Stimulated activated CD8-positive, alpha-beta memory T cell treated with anti-CD3 and anti-CD28 coated beads, Interleukin-12 subunit alpha, Interleukin-12 subunit beta, amount 100 ng/mL, for 4 hours (primary cell): ENCODE measurements around the gene KIAA1671.

Experiments
- DNase-seq: peaks from one replicate; pipeline ENCODE4 v3.0.0-alpha.2; 2020; ENCODE audit warnings: low read depth

The KIAA1671 gene

DNA sequence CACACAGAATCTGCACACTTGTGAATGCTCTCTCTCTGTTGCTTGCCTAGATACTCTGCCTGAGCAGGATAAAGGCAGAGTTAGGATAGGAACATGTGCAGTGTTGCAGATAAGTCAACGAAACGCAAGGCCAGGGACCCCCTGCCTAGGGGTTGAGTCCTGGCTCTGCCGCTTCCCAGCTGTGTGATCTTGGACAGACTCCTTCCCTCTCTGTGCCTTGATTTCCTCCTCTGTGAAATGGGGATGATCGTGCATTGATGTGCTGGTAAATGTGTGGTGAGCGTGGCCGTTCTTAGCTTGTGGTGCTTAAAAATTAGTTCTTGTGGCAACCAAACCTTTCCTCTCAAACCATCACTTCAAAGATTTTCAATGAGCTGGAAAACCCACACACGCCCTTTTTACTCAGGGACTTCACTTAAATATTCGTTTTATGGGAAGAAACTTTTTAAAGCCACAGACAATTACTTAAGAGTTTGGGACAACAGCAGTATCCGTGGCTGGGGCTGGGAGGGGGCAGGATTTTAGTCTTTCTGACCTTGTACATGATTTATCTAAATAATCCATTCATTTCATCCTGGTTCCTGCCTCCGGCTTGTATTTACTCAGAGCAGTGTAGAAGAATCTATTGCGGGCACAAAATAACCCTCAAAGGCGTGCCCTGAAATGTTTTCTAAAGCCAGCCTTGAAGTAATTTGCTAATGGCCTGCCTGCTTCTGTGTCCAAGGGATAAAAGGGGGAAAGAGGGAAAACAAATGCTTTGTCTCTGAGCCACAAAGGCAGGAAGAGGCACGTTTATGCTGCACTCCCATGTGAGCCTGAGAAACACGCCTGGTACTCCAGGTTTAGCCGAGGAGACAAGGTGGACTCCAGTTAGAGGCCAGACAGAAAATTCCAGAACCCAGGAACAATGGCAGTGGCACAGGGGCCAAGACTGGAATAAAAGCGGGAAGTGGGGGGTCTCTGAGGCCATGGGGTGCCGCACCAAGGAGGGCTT, 162.2 kb downstream of the KIAA1671 start:
- no peak for DNase-seq

GRCh38 chr22:25119609-25120008, 167.1 kb downstream of the KIAA1671 start:
- no peak for DNase-seq

DNA sequence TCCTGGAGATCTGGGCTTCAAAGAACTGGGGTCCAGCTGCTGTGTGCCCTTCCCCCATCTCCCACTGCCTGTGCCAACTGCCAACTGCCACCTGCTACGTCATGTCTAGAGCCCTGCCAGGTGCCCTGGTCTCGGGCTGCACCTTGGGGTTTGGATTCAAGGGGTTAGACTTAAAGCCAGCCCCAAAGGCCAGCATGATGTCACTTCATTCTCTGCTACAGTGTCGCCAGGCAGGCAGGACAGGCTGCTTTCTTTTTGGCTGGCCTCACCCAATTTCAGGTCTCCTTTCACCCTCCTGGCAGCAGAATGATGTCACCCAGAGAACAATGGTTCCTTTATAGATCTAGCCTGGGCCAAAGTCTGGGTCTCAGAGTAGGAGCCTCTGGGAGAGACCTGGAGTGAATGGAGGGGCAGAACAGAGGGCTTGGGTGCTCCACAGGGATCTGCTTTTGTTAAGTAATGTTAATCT, 167.6 kb downstream of the KIAA1671 start:
- DNase-seq = no peak

DNA sequence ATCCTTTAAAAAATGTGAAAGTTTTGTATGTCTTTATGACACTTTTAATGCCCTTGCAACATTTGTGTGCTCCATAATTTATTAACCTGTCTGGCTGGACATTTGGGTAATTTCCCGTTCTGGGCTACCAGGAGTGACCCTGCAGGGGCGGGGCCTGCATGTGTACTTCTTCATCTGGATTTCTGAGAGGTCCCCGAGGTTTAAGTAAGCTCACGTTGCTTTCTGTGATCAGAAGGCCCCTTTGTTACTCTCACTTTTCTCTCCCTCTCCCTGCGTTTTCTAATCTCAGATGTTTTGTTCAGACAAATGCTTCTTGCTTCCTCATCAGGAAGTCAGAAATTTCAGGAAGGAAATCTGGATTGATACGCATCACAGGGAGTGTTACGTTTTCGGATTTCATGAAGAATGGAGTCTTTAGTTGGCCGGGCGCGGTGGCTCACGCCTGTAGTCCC, 168.3 kb downstream of the KIAA1671 start:
- DNase-seq = no peak

GRCh38 chr22:25122136-25122764, 169.7 kb downstream of the KIAA1671 start:
- no peak for DNase-seq

DNA sequence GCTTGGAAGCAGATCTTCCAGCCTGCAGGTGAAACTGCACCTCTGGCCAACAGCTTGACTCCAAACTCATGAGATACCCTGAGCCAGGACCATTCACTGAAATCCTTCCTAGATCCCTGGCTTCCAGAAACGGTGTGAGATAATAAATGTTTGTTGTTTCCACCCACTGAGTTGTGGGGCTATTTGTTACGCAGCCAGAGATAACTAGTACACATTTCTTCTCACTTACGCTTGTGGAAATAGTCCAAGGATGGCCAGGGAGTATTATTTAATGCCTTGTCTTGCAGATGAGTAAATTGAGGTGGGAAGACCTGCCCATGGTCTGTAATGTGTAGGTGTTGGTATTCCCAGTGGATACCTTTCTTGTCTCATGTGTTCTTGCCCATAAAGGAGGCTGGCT, 171.2 kb downstream of the KIAA1671 start:
- no peak for DNase-seq

- no peak for DNase-seq
Measured at GRCh38 chr22:25125693-25126357, 173.3 kb downstream of the KIAA1671 start.

- DNase-seq = no peak
Measured at GRCh38 chr22:25126510-25126909, 174.0 kb downstream of the KIAA1671 start.

GRCh38 chr22:25127318-25127717, 174.8 kb downstream of the KIAA1671 start:
- DNase-seq = no peak

DNA sequence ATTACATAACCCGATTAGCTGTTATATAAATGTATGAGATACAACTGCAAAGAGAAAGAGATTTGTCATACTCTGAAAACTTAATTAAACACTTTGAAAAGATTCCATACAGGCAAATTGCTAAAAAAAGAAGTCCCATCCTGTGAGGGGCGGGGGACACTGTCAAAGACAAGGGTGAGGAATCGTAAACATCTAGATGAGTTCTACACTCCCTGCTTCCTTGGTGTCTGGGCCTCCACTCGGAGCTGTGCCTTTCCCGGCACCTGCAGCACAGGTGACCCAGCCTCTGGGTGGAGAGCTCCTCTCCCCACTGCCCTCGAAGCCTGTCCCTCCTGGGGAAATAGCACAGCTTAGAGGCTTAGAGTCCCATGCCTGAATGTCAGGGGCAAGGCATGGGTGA, 177.9 kb downstream of the KIAA1671 start:
- DNase-seq = no peak

DNA sequence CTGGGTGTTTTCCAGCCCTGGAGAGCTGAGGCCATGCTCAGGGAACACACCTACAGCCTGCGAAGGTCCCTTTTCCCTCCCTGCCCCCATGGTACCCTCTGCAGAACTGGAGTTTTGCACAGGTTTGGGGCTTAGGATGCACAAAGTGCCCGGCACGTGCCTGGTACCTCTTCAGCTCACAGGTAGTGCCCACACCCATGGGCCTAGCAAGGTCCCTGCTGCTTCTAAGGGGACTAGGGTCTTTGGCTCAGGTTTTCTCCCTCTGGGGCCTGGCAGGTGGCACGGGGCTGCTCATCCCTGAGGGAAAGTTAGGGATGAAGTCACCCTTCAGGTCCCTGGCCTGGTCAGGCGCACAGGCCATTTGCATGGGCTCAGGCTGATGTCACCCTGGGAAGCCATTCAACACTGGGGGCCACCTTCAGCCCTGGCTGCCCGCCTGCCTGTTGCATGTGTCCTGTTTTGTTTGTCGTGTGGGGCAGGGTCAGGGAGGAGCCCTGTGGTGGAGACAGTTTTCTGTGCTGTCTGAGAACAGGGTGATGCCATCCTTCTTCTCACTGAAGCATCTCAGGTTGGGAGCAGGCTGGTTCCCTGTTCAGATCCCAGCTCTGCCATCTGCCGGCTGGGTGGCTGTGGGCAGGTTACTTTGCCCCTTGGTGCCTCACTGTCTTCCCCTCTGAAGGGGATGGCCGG, 178.8 kb downstream of the KIAA1671 start:
- no peak for DNase-seq

DNA sequence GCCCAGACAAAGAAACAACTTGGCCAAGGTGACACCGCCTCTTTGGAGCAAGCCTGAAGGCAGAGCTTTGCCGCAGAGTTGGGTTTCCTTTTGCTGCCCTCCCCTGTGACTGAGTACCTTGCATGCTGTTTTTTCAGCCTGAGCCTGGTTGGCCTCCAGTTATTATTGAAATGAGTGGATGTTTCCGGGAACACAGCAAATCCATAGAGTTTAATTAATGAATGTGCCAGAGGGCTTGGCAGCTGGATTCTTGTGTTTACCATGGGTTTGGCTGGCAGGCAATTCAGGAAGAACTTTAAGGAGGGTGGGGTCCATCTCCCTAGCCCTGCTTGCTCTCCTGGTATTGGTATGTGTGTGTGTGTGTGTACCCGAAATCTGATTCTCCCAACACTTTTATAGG, 181.5 kb downstream of the KIAA1671 start:
- DNase-seq = no peak

GRCh38 chr22:25134451-25134850, 181.9 kb downstream of the KIAA1671 start:
- no peak for DNase-seq

DNA sequence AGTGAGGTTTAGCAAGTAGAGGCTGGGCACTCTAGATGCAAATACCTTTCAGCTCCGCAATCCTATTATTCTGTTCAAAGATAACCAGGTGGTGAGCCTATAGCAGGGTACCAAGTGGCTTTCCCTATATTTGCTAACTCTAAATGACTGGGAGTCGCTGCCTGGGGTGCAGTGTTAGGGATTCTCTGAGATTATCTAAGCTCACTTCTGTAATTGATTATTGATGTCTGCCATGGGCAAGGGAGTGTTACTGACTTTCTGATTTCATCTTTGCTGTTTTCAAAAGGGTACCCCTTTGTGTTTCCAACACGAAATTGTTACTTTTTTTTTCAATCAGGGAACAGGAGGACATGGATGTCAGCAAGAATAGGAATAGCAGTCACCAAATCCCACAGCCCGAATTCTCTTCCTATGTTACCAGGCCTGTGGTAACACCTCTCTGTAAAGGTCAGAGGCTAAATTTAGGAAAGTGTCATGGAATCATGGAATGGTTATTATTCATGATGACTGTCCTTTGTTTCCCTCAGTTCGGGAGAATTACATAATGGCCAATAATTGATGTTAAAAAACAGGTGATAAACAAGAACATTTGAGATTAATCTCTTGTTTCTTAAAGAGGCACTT, 184.5 kb downstream of the KIAA1671 start:
- no peak for DNase-seq

GRCh38 chr22:25137577-25138525, 185.3 kb downstream of the KIAA1671 start:
- DNase-seq = no peak

DNA sequence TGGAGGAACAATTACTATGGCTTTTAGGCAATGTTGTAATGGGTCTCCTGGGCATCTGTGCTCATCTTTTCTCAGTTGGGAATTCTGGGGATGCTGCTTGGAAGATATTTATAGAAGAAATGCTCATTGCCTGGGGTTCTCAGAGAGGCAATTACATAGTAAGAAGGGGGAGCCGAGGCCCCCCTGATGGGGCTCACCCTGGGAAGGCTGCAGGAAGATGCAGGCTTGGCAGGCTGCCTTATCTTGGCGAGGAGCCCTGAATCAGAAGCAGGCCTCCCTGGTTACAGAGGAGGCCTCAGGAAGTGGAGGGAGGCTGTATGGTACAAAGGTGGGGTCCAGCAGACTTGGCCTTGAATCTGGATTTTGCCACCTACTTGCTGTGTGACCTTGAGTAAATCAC, 186.5 kb downstream of the KIAA1671 start:
- DNase-seq = no peak

DNA sequence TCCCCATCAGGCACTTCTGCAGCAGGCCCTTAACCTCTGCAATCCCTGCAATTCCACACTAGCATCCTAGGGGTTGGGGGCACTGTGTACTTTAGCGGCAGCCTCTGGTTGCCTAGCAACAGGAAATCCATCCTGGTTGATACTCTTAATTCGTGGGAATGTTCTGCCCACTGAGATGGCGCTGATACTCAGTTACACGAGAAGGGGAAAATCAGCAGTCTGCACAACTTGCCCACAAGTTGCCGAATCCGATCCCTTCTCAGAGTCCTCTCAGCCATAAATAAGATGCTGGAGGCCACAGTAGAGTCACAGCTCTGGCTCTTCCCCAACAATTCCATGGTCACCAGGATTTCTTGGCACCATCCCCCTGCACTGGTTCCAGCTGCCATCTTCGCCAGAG, 189.6 kb downstream of the KIAA1671 start:
- no peak for DNase-seq

DNA sequence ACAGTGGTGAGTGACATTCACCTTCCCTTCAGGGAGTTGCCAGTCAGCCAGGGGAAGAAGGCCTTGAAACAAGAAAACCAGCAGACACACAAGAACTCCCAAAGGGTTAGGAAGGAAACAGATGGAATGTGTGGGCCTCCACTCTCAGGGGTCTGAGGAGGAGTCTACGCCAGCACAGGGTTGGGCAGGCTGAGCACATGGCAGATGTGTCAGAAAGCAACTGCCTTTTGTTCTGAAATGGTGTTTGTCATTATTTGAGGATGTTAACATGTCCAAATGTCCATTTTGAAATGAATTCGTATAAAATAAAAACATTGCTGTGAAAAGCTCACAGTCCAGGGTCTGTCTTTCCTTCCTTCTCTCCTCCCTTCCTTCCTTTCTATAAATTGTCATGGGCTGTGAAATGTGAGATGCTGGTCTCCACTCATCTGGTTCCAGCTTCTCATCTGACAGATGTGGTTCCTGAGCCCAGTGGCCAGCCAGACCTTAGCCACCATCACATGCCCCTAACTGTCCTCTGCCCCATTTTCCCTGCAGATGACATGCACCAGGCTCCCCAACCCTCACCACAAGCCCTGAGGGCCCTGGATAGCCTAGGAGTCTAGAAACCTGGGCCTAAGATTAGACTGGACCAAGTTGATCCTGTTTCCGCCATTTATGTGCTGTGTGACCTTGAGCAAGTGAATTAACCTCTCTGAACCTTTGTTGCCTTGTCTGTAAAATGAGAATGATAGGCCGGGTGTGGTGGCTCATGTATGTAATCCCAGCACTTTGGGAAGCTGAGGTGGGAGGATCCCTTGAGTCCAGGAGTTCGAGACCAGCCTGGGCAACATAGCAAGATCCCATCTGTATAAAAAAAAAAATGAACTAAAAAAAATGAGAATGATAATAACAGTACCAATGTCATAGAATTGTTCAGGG, 190.9 kb downstream of the KIAA1671 start:
- no peak for DNase-seq

- DNase-seq = no peak
Measured at GRCh38 chr22:25144522-25144921, 192.0 kb downstream of the KIAA1671 start.
